GM12878 (cell line): Measurements from ENCODE around the gene GRK7. TPM values are rescaled to one million over a fixed set of nuclear protein-coding genes. Genes with fewer than 3 reads are reported as not detected.

Experiments
- ATAC-seq: fragments of 200-7000 bp; cut with Tn5 transposase; 3 replicates; pipeline ENCODE4 v1.9.1; 2020; ENCODE audit warnings: mild to moderate bottlenecking, moderate library complexity
- BruUV-seq: library from RNA; stranded (reverse); fragments of 400-500 nt; replicated peaks from 2 replicates; lab custom pipeline; 2021; lab: Mats Ljungman, UMichigan
- CTCF ChIA-PET: fragments of 300-600 bp; sonication (Branson Sonifier 250); formaldehyde crosslinking; extraction: SDS; loops from one replicate; lab custom pipeline; 2021; ENCODE audit warnings: inconsistent platforms; lab: Yijun Ruan, JAX
- POLR2A ChIA-PET: fragments of 350-600 bp; formaldehyde crosslinking; extraction: SDS; loops from one replicate; lab custom pipeline; 2021; ENCODE audit warnings: inconsistent platforms; lab: Charles Lee
- RAD21 ChIA-PET: fragments of 300-600 bp; sonication (Branson Sonifier 250); formaldehyde crosslinking; loops from one replicate; lab custom pipeline; 2023; ENCODE audit warnings: antibody characterized with exemption; ENCODE audit not compliant: unreplicated experiment; lab: Charles Lee
- SMC1A ChIA-PET: fragments of 300-600 bp; sonication (Branson Sonifier 250); formaldehyde crosslinking; loops from one replicate; lab custom pipeline; 2023; ENCODE audit not compliant: unreplicated experiment, uncharacterized antibody; lab: Charles Lee
- DNase-seq: peaks from one replicate; pipeline ENCODE4 v3.0.0-alpha.2; 2011; ENCODE audit warnings: low read depth, low spot score
- FAIRE-seq: peaks from 3 replicates; lab custom pipeline; 2011; peaks lifted over from hg19 to GRCh38; lab: Jason Lieb, UNC
- H2AFZ ChIP-seq: 2 replicates; pipeline ENCODE4 v1.6.0; 2011; ENCODE audit warnings: low read depth, low read length, control low read depth; ENCODE audit not compliant: control insufficient read depth
- H3K27ac ChIP-seq: 2 replicates; pipeline ENCODE4 v1.5.1; 2011; ENCODE audit warnings: control low read depth; ENCODE audit not compliant: control insufficient read depth, insufficient read depth
- H3K27me3 ChIP-seq, 2 experiments: replicated peaks in 1 of 2; 2 replicates each; pipeline versions ENCODE4 v1.6.0 to v1.6.1; 2011; ENCODE audit warnings: low read length in 1 of 2; ENCODE audit not compliant: control insufficient read depth in 2 of 2, insufficient read depth in 2 of 2
- H3K36me3 ChIP-seq, 2 experiments: 2 replicates each; pipeline ENCODE4 v1.5.1; 2011; ENCODE audit warnings: low read length in 1 of 2; ENCODE audit not compliant: control insufficient read depth in 2 of 2, insufficient read depth in 2 of 2
- H3K4me1 ChIP-seq: 2 replicates; pipeline ENCODE4 v1.6.1; 2011; ENCODE audit warnings: mild to moderate bottlenecking, low read length, moderate library complexity, mixed read lengths; ENCODE audit not compliant: control insufficient read depth, insufficient read depth
- H3K4me2 ChIP-seq: 2 replicates; pipeline ENCODE4 v1.6.0; 2011; ENCODE audit warnings: control low read depth; ENCODE audit not compliant: control insufficient read depth, insufficient read depth
- H3K4me3 ChIP-seq: fragments of 200-600 bp; sonication (generic); 2 replicates; pipeline ENCODE4 v1.5.1; 2016
- H3K79me2 ChIP-seq: 2 replicates; pipeline ENCODE4 v1.6.0; 2011; ENCODE audit warnings: low read length; ENCODE audit not compliant: control insufficient read depth, insufficient read depth
- H3K9ac ChIP-seq: 2 replicates; pipeline ENCODE4 v1.8.0; 2011; ENCODE audit warnings: low read length, control low read depth, mixed read lengths; ENCODE audit not compliant: control insufficient read depth, insufficient read depth
- H3K9me3 ChIP-seq: replicated peaks from 3 replicates; pipeline ENCODE4 v1.5.1; 2011; ENCODE audit warnings: mild to moderate bottlenecking, low read length; ENCODE audit not compliant: control insufficient read depth, insufficient read depth
- H4K20me1 ChIP-seq: 2 replicates; pipeline ENCODE4 v1.6.0; 2011; ENCODE audit not compliant: control insufficient read depth, insufficient read depth
- BCLAF1 ChIP-seq: fragments of 450-650 bp; IDR thresholded peaks from 2 replicates; pipeline ENCODE4 v1.6.1; 2017; ENCODE audit warnings: antibody characterized with exemption, mild to moderate bottlenecking, moderate library complexity
- BMI1 ChIP-seq: fragments of 450-650 bp; IDR thresholded peaks from 2 replicates; pipeline ENCODE4 v1.6.1; 2016; ENCODE audit warnings: mild to moderate bottlenecking, moderate library complexity, borderline replicate concordance
- CTCF ChIP-seq, 3 experiments: IDR thresholded peaks in 2 of 3; conservative IDR thresholded peaks in 1 of 3; 2 replicates each; pipeline ENCODE4 v1.5.1; 2011; ENCODE audit warnings: low read depth in 3 of 3, low read length in 3 of 3, mild to moderate bottlenecking in 3 of 3, control low read depth in 2 of 3, moderate library complexity in 2 of 3, inconsistent platforms in 1 of 3, mixed read lengths in 1 of 3; ENCODE audit not compliant: control insufficient read depth in 2 of 3, insufficient read depth in 1 of 3; ENCODE audit errors: extremely low read depth in 1 of 3
- CUX1 ChIP-seq: IDR thresholded peaks from 2 replicates; pipeline ENCODE4 v1.6.1; 2012; ENCODE audit warnings: improper control_type of control experiment, low read depth, low read length; ENCODE audit not compliant: insufficient replicate concordance
- GATAD2B ChIP-seq: fragments of 450-650 bp; conservative IDR thresholded peaks from 2 replicates; pipeline ENCODE4 v1.6.1; 2017; ENCODE audit warnings: low read depth, mild to moderate bottlenecking, moderate library complexity
- KAT2A ChIP-seq: conservative IDR thresholded peaks from 2 replicates; pipeline ENCODE4 v1.6.1; 2011; ENCODE audit warnings: low read depth, low read length; ENCODE audit not compliant: control insufficient read depth
- KLF5 ChIP-seq: fragments of 450-650 bp; IDR thresholded peaks from 2 replicates; pipeline ENCODE4 v1.6.1; 2014; ENCODE audit warnings: mild to moderate bottlenecking; ENCODE audit not compliant: partially characterized antibody
- NR2C1 ChIP-seq: fragments of 450-650 bp; IDR thresholded peaks from 2 replicates; pipeline ENCODE4 v1.6.1; 2017; ENCODE audit warnings: antibody characterized with exemption, mild to moderate bottlenecking, moderate library complexity
- PAX5 ChIP-seq: IDR thresholded peaks from 2 replicates; pipeline ENCODE4 v1.6.1; 2011; ENCODE audit warnings: low read depth, low read length, borderline replicate concordance
- RB1 ChIP-seq: fragments of 450-650 bp; formaldehyde crosslinking; IDR thresholded peaks from 2 replicates; pipeline ENCODE4 v1.6.1; 2017; ENCODE audit warnings: mild to moderate bottlenecking, borderline replicate concordance
- RCOR1 ChIP-seq: conservative IDR thresholded peaks from 2 replicates; pipeline ENCODE4 v1.6.1; 2012; ENCODE audit warnings: low read depth, low read length, improper control_type of control experiment
- TARDBP ChIP-seq: IDR thresholded peaks from 2 replicates; pipeline ENCODE4 v1.6.1; 2016; ENCODE audit warnings: borderline replicate concordance
- USF2 ChIP-seq: IDR thresholded peaks from 2 replicates; pipeline ENCODE4 v1.6.1; 2011; ENCODE audit warnings: low read depth, low read length, improper control_type of control experiment, borderline replicate concordance
- WGBS: methylation state at CpG from one replicate; pipeline ENCODE4 v1.1.6; 2016; ENCODE audit warnings: low lambda C conversion rate; ENCODE audit not compliant: insufficient replicate concordance, insufficient coverage; ENCODE audit errors: missing lambda C conversion rate; 5-methylcytosine and 5-hydroxymethylcytosine counted together
- in situ Hi-C: fragments of 300-500 bp; cut with MboI; formaldehyde crosslinking; loops from 9 replicates; pipeline ENCODE4 v1.14.3; 2018; ENCODE audit warnings: mixed read lengths
- intact Hi-C: fragments of 100-400 bp; cut with micrococcal nuclease; formaldehyde crosslinking; loops from one replicate; pipeline ENCODE4 v1.14.2; 2022; ENCODE audit not compliant: unreplicated experiment
- polyA plus RNA-seq, 11 experiments: library from polyadenylated mRNA; depleted of rRNA in 4 of 11; unstranded in 6 of 11; stranded (reverse) in 5 of 11; fragments of >200 nt; fragmentation: Nextera tagmentation in 4 of 11; fragmentation: Illumina TruSeq in 1 of 11; extraction: Ambion mirVana in 4 of 11; extraction: Trizol in 1 of 11; gene quantifications; 1 replicate in 1 of 11; 2 replicates in 10 of 11; pipeline versions ENCODE4 v1.2.1 to v1.2.3, GENCODE V29; 2011 to 2016; ENCODE audit warnings: inconsistent platforms in 2 of 11, missing spikeins in 2 of 11, low read depth in 1 of 11
- total RNA-seq, 4 experiments: library from RNA; depleted of rRNA in 3 of 4; stranded (reverse); fragments of >200 nt in 3 of 4; fragmentation: Illumina TruSeq in 1 of 4; extraction: Trizol in 1 of 4; gene quantifications; 2 replicates each; pipeline versions ENCODE4 v1.2.1 to v1.2.3, GENCODE V29; 2013 to 2021

Gene GRK7
- total and polyA plus RNA-seq, 10 of the 15 experiments (the other 5 are each of a cell fraction or from before 2014, with no cell fraction given) = not detected

GRCh38 chr3:141724186-141724585, 39.0 kb upstream of the GRK7 start:
- ChIA-PET CTCF (no interaction called here), POLR2A (no interaction called here), RAD21 (no interaction called here), SMC1A (no interaction called here)
- WGBS = 87% methylated on average over 1 of the region's 1 CpG
- H3K4me2 ChIP-seq = no peak overlapping the region
- H3K36me3 ChIP-seq = no peaks in the 10 kb centered on the region
- H3K9me3 ChIP-seq = no peaks in the 10 kb centered on the region
- in situ Hi-C loops = no loop called here
- no peak for DNase-seq
- H3K4me1 ChIP-seq = no peaks in the 10 kb centered on the region
- no peak for ATAC-seq
- H3K27ac ChIP-seq = no peak overlapping the region
- no peak overlapping the region for H2AFZ ChIP-seq
- H3K27me3 ChIP-seq = peaks cover 0 to 1% of the 10 kb centered on the region in 2 experiments; a peak in 2 of 4 replicates
- H3K9ac ChIP-seq = no peak overlapping the region
- H3K4me3 ChIP-seq = no peak overlapping the region
- intact Hi-C loops = no loop called here
- FAIRE-seq = no peak
- no TSS peak for BruUV-seq
- TF ChIP-seq KAT2A = no peak
- no peak for TF ChIP-seq USF2
- no peak for TF ChIP-seq NR2C1
- TF ChIP-seq RB1 = no peak
- TF ChIP-seq BCLAF1 = no peak
- no peak for TF ChIP-seq RCOR1
- TF ChIP-seq PAX5 = no peak
- TF ChIP-seq TARDBP = no peak
- TF ChIP-seq GATAD2B = no peak
- TF ChIP-seq BMI1 = no peak
- TF ChIP-seq CUX1 = no peak
- no peak for TF ChIP-seq KLF5
- TF ChIP-seq CTCF (IDR thresholded peaks at IDR 0.05 in 2 of 3, conservative IDR thresholded peaks at IDR 0.05 in 1 of 3; ENCODE audit: control insufficient read depth in 2 of 3, extremely low read depth in 1 of 3, insufficient read depth in 1 of 3, low read depth in 3 of 3, low read length in 3 of 3) = no peak
- no peaks in the 10 kb centered on the region for H4K20me1 ChIP-seq
- H3K79me2 ChIP-seq = no peaks in the 10 kb centered on the region
